SH-SY5Y (cell line): ENCODE data around the gene RAB29.

Experiments used
- GATA2 ChIP-seq: IDR thresholded peaks from 2 replicates; pipeline ENCODE4 v1.6.1; 2011; ENCODE audit warnings: mild to moderate bottlenecking, low read depth, low read length
- GATA3 ChIP-seq: IDR thresholded peaks from 2 replicates; pipeline ENCODE4 v1.6.1; 2011; ENCODE audit warnings: low read depth, mild to moderate bottlenecking, low read length, moderate library complexity

RAB29 gene

GRCh38 chr1:205804605-205805004 lies 29.3 kb upstream of the RAB29 start:
- no peak for TF ChIP-seq GATA2
- no peak for TF ChIP-seq GATA3

GRCh38 chr1:205803986-205804385 lies 28.7 kb upstream of the RAB29 start:
- TF ChIP-seq GATA2: no peak
- TF ChIP-seq GATA3: no peak

- TF ChIP-seq GATA2: no peak
- TF ChIP-seq GATA3: no peak
These were observed 26.8 kb upstream of the RAB29 start for GRCh38 chr1:205802060-205802459.

DNA sequence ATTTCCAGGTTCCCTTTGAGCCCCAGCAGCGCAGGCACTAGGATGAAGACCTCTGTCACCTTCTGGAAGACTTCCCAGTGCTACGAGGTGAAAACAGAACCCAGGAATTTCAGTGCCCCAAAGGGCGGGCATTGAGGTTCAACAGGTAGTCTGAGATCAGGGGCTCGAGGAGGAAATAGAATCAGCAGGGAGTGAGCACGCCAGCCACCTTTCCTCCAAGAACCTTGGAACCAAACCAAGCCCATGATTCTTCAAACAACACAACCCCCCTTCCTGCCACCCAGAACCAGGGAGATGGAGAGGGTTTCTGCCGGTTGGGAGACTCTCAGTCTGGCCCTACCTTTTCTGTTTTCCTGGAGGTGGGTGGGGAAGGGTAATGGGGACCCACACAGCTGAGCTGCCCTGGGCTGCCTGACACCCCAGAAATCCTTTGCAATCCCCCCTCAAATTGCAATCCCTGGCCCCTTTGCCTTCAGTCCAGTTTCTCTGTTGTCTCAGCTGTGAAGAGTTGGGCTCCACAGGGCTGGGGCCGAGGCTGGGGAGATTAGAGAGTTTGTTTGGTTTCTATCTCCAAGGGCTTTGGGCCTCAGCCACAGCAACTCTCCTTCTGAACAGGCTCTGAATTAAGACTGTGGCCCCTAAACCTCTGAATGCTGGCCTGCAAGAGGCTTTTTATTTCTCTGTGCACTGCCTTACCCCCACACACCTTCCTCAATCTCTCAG lies 25.9 kb upstream of the RAB29 start:
- TF ChIP-seq GATA3: no peak

DNA sequence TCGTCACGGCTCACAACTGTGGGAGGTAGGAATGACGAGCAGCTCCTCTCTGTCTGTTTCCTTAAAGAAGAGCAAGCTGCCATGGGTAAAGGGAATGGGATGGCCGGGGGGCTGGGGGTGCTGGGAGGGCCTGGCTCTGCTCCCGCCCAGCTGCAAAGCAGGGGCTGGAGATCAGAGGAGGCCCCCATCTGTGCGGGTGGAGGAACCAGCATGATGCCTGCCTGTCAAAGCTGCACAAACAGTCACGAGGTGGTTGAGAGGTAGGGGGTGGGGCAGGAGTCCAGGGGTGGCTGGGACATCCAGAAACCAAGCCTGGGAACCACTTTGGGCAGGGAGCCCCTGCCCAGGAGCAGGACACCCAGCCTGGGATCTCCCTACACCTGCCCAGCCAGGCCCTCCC lies 25.1 kb upstream of the RAB29 start:
- TF ChIP-seq GATA2: no peak
- TF ChIP-seq GATA3: no peak

- no peak for TF ChIP-seq GATA2
These were observed 23.3 kb upstream of the RAB29 start for GRCh38 chr1:205798577-205798976.

DNA sequence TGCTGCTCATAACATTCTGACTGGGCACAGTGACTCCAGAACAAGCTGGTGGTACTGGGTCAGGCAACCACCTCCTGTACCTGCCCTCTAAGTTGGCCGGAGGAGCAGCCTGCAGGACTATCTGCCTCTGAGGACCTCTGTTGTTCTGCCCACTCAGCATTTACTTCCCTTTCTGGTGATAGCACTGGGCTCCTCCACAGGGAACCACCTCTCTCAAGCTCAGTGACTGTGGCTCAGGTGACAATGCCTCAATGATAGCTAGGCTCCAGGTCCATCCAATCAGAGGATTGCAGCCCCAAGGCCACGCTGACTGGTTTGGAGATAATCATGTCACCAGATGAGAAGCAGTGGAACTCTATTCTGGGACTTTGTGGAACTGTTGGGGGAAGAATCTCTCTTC lies 21.9 kb upstream of the RAB29 start:
- no peak for TF ChIP-seq GATA2
- no peak for TF ChIP-seq GATA3

GRCh38 chr1:205794011-205794730 lies 18.9 kb upstream of the RAB29 start:
- TF ChIP-seq GATA3: no peak
- TF ChIP-seq GATA2: no peak

DNA sequence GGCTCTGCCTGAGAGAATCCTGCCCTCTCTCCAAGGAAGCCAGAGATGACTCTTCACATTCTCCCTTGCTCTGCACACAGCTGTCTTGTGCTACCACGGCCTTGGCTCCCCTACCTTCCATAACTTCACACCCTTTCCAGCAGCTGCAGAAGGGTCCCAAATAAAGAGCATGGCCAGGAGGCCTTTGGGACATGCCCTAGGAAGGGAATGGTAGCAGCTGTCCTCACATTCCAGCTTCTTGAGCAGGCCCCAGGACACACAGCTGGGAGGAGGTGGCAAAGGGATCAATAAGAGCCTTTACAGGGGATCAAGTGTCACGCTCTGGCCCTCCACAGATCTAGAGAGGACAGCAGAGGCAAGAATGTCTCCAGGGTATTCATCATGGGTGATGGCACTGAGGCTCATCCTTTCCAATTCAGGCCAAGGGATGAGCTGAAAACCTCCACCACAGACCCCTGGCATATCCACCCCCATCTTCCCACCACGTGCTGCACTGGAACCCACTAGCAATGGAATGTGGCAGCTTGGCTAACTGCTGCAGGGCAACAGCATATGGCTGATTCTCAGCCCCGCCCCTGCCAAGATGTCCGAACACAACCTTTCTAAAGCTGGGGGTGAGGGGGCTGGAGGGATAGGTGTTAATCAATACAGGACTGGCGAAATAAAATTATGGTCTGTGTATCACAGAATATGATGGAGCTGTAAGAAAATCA lies 17.8 kb upstream of the RAB29 start:
- TF ChIP-seq GATA2 (no peak), GATA3 (no peak)

DNA sequence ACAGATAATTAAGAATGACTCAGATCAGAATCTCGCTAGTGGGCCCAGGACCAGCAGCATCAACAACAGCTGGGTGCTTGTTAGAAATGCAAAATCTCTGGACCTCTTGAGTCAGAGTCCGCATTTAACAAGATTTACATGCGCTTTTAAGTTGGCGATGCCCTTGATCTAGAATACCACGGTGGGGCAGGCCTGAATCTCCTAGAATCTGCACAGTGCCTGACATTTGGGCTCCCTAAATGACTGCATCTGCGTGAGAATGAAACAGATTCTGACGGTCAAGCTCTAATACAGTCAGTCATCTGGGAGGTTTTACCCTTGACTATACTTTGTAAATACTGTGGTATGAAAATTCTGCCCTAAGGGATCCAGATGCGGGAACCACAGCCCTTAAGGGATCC lies 17.2 kb upstream of the RAB29 start:
- no peak for TF ChIP-seq GATA3
- no peak for TF ChIP-seq GATA2

DNA sequence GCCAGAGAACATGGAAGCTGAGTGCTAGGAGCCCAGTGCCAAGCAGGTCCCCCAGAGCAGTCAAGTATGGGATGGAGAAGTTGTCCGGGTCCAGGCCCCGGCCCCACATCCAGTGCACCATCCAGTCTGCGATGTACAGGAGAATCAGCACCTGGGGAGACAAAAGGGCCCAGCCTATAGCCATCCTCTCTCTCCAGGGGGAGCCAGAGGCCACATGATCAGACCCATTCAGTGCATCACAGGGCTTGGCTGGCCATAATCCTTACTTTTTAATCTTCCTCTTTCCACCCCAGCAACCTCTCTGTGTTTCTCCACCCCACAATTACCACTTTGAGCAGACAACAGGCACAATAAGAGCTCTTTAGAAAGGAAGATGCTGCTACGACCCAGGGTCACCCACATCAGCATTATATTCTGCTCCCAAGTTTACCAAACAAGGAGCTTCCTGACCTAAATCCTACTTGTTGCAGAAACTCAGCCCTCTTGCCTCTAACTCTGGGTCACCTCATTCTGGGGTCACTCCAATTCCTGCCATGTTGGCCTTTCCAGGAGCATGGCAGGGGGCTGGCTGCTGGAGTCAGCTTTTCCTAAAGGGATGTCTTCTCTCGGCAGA lies 16.4 kb upstream of the RAB29 start:
- TF ChIP-seq GATA3 (no peak), GATA2 (no peak)

GRCh38 chr1:205787287-205787916 lies 12.1 kb upstream of the RAB29 start:
- TF ChIP-seq GATA2: no peak
- TF ChIP-seq GATA3: no peak

- no peak for TF ChIP-seq GATA2
- no peak for TF ChIP-seq GATA3
These were observed 11.3 kb upstream of the RAB29 start for GRCh38 chr1:205786601-205787000.

DNA sequence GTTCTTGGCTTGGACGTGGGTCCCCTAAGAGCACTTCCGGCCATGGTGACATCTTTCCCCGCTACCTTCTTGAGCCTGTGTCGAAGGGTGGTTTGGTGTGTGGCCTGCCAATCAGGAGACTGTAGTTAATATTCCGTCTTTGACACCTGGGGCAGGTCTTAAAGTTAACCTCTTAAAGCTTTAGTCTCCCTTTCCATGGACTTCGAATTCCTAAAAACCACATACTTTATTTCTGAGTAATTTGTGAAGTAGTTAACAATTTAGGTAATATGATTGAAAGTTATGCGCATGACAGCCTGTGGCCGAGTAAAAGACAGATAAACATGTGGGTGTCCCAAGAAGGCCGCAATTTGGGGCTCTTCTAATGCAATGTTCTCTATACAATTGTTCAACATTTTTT lies 10.2 kb upstream of the RAB29 start:
- no peak for TF ChIP-seq GATA2
- no peak for TF ChIP-seq GATA3
